DMS53 (cell line): ENCODE measurements around the gene LAMP1.
A peak's percentile ranks its signal among the peaks of the same experiment; 100 is the strongest.
"Not testable (repeated sequence)": the region's sequence is repeated elsewhere in the genome, so short reads cannot be mapped to it uniquely, and the experiment has no call there.

ENCODE experiments used
- DNase-seq: peaks from one replicate; lab custom pipeline; 2025; lab: John Stamatoyannopoulos, UW

LAMP1 gene

DNA sequence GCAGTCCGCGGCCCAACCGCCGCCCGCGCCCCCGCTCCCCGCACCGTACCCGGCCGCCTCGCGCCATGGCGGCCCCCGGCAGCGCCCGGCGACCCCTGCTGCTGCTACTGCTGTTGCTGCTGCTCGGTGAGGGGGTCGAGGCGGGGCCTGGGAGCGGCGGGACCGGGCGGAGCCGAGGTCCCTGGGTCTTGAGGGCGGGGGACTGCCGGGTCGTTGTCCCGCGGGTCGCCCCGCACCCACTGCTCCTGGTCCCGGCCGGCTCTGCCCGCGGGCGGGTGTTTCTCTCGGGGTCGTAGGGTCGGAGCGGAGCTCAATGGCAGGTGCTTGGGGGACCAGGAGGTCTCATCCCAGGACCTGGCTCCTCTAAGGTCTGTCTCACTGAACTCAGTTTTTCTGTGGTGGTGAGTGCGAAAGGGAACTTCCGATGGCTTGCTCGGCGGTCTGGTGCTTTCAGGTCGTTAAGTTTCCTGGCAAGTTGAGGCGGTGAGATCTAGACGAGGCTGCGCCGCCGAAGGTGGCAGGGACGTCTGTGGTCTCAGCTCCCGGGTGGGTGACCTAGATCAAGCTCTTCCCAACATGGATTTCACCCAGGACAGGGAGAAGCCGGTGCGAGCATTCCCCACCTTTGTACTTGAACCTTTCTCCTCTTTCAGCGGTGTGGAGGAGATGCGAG is 467 bp downstream of the LAMP1 start:
- peak; percentile 15 for DNase-seq

DNA sequence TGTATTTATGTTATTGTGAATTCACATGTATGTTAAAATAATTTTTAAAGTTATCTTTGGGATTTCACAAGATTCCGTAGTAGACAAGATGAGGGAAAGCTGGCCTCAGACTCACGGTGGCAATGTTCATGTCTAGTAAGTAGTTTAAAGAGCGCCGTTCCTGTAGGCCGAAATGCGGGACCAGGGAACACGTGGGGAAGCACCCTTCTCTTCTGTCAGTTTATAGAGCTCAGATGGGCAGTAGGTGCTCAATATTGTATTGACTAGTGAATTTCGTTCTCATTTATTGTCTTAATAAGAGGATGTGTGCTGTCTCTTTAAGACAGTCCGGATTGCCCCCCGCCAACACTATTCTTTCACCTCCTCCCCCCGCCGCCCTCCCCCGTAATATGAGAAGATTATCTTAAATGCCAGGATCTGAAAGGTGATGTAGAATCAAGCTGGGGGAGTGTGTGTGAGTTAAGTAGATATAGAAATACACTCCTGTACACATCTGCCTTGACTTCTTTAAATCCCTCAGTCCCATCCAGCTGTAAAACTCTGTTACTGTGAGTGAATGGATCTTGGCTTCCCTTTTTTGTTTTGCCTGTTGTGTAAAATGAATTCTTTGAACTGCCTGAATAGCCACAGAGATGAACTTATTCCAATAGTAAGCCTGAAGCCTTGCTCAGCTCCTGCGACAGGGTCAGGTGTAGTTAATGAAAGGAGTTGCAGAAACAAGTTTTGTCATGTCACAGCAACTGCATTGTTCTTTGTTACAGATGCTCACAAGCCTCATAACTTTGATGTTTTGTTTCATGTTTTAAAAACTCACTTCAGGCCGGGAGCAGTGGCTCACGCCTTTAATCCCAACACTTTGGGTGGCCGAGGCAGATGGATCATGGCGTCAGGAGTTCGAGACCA is 1.3 kb downstream of the LAMP1 start:
- no peak for DNase-seq

DNA sequence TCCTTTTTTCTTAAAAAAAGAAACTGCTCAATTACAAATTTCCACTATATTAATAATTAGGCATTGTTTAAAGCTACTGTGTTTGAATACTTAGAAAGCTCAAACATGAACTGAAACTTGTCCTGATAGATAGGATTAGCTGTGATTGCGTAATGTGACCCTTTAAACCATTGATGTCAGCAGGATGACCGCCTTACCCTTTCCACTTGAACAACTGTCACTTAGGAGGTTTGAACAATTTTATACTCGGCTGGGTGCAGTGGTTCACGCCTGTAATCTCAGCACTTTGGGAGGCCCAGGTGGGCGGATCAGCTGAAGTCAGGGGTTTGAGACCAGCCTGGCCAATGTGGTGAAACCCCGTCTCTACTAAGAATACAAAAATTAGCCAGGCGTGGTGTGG is 2.9 kb downstream of the LAMP1 start:
- no peak for DNase-seq

DNA sequence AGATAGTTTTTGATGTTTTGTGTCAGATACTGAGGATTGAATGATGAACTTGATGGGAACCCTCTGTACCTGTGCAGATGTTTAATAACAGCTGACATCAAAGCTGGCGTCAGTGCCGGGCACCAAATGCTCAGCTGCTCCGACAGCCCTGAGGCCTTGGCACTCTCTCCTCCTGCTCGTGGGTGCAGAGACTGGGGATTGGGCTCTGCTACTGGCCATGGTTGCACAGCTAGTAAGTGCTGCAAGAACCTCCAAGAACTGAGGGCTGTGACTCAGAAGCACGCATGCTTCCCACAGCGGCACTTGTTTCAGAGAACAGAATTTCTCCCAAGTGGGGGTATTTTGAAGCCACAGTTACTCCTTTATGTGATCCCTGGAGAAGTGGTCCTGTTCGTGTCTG is 5.9 kb downstream of the LAMP1 start:
- DNase-seq, result no peak

DNA sequence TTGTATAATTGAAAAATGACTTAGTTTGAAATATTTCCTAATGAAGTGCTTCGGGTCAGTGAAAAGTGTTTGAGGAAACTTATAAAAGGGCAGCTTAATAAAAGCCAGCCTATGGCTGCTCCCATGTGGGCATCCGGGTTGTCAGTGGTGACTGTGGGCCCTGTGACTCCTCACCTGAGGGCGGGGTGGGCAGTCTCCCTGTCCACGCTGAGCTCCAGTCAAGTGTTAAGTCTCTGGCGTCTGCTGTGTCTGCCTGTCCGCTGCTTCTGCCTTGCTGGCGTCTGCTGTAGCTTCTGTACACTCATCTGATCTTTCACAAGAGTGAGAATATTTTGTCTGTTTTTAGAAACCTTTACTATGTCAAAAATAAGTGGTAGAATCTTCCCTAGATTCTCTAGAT is 7.1 kb downstream of the LAMP1 start:
- DNase-seq, result no peak

DNA sequence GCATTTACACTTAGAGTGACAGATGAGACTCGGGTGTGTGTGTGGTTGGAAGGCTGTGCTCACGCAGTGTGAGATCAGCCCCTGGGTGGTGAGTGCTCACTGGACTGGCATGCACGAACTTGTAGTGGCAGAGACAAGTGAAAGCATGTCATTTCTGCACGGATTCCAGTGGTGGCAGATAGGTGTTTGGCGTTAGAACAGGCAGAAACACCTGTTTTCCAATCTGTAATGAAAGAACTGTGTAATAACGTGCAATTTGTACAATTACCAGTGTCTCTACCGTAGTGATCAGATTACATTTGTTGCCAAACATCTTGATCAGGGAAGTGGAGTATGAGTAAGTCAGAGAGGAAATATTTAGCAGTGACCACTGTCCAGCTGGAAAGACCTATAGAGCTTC is 8.2 kb downstream of the LAMP1 start:
- no peak for DNase-seq

DNA sequence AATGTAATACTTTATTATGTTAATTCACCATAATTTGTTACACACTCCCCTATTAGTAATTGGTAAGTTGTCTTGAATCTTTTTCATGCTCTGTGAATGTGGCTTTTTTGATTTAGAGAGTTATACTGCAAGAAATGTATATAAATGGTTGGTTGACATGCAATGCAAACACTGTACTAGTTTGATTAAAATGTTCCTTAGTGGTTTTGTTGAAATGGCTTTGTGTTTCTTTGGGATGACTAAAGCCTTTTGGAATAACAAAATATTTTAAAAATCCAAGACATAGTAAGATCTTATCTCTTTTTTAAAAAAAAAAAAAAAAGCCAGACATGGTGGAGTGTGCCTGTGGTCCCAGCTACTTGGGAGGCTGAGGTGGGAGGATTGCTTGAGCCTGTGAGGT is 10.5 kb downstream of the LAMP1 start:
- no peak for DNase-seq

DNA sequence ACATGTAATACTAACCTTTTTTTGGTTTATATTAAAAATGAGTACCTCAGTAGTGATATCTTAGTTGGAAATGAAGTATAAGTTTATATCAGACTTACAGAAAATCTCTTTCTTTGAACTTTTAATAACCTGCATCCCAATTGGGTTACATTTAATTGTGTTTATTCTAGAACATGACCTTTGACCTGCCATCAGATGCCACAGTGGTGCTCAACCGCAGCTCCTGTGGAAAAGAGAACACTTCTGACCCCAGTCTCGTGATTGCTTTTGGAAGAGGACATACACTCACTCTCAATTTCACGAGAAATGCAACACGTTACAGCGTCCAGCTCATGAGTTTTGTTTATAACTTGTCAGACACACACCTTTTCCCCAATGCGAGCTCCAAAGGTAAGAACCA is 12.4 kb downstream of the LAMP1 start:
- no peak for DNase-seq

DNA sequence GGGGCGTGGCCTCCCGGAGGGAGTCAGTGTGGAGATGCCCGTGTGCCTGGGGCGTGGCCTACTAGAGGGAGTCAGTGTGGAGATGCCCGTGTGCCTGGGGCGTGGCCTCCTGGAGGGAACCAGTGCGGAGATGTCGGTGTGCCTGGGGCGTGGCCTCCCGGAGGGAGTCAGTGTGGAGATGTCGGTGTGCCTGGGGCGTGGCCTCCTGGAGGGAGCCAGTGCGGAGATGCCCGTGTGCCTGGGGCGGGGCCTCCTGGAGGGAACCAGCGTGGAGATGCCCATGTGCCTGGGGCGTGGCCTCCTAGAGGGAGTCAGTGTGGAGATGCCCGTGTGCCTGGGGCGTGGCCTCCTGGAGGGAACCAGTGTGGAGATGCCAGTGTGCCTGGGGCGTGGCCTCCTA is 17.1 kb downstream of the LAMP1 start:
- not testable (repeated sequence) for DNase-seq

DNA sequence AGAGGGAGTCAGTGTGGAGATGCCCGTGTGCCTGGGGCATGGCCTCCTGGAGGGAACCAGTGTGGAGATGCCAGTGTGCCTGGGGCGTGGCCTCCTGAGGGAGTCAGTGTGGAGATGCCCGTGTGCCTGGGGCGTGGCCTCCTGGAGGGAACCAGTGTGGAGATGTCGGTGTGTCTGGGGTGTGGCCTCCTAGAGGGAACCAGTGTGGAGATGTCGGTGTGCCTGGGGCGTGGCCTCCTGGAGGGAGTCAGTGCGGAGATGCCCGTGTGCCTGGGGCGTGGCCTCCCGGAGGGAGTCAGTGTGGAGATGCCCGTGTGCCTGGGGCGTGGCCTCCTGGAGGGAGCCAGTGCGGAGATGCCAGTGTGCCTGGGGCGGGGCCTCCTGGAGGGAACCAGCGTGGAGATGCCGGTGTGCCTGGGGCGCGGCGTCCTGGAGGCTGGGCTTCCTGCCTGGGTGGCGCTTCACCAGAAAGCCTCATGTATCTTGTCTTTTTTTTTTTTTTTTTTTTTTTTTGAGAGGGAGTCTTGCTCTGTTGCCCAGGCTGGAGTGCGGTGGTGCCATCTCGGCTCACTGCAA is 17.9 kb downstream of the LAMP1 start:
- DNase-seq, result not testable (repeated sequence)

DNA sequence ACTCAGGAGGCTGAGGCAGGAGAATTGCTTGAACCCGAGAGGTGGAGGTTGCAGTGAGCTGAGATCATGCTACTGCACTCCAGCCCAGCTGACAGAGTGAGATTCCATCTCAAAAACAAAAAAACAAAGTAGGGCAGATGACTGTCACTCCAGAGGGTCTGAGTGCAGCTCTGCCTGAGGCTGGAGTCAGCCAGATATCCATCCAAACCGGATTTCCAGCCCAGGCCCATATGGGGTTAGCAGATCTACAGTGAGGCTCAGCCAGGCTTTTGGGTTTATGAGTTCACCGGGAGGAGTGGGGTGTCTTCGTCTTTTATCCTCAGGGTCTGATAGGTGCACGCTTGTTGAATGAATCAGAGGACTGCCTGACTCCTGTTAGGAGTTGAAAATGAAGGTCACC is 19.0 kb downstream of the LAMP1 start:
- no peak for DNase-seq

DNA sequence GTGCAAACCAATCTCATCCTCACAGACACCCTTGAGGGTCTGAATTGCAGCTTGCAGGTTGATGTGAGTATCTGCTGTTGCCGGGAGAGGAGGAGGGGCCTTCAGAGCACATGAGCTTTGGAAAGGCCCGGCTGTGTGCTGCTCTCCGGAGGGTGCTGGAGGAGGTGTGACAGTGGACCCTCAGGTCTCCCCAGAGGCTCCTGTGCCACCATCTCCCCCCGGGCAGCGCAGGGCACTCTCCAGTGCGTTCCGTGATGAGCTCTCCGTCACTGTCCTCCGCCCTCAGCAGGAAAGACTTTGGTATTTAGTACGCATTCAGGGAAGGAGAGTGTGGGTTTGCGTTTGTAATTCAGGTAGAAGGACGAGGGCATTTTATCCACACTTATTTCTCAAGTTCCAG is 20.0 kb downstream of the LAMP1 start:
- DNase-seq, result no peak

DNA sequence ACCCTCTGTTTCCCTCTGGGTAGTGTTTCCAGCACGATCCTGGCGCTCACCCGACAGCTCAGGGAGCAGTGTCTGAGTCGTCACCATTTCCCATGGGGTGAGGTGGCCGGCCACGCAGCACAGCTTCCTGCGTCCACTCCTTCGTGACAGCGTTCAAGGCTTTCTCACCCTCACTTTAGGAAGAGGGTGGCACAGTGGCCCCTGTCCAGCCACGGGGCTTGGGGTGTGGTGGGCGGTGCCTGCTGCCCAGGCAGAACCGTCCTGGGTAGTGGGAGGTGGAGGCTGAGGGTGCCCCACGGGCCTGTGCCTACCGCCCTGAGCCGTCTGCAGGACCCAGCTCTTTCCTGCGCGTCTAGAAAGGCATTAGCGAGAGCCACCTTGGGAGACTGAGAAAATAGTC is 21.9 kb downstream of the LAMP1 start:
- DNase-seq, result no peak

DNA sequence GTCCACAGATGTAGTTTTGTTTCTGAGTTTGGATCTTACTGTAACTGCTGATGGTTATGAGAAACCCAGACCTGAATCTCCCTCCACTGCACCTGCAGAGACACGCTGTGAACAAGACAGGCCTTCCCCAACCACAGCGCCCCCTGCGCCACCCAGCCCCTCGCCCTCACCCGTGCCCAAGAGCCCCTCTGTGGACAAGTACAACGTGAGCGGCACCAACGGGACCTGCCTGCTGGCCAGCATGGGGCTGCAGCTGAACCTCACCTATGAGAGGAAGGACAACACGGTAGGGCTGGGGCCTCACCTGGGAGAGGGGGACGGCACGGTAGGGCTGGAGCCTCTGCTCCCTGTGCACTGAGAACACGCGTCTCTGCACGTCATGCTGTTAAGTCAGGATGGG is 22.3 kb downstream of the LAMP1 start:
- no peak for DNase-seq

DNA sequence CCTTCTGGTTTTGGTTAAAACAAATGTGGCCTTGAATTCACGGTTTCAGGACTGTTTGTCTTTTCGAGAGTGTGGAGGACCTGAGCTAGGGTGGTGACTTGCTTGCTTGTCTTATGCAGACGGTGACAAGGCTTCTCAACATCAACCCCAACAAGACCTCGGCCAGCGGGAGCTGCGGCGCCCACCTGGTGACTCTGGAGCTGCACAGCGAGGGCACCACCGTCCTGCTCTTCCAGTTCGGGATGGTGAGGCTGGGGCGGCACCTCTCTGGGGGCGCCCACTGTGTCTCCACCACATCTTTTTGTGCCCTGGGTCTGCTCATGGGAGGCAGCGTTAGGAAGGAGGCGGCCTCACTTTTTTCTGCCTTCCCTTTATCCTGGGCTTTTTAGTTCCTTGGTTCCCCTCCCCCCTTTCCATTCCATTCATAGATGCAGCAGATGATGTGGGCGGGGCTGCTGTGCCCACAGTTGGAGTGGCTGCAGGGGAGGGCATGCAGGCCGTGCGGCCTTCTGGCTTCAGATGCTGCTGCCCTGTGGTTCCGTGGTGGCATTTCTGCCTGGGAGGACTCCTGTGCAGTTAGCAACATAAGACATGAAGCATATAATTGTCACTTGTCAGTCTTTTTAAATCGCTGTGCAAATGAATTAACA is 23.3 kb downstream of the LAMP1 start:
- no peak for DNase-seq

DNA sequence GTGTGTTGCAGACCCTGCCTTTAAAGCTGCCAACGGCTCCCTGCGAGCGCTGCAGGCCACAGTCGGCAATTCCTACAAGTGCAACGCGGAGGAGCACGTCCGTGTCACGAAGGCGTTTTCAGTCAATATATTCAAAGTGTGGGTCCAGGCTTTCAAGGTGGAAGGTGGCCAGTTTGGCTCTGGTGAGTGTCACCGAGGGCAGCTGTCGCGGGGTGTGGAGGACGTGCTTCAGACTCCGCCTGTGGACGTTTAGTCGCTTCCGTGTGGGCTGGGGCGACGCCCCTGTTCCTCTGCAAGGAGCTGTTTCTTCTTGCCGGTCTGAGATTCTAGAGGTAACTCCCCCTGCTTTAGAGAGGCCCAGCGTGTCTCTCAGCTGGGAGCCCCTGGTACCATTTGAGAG is 24.5 kb downstream of the LAMP1 start:
- DNase-seq, result no peak

DNA sequence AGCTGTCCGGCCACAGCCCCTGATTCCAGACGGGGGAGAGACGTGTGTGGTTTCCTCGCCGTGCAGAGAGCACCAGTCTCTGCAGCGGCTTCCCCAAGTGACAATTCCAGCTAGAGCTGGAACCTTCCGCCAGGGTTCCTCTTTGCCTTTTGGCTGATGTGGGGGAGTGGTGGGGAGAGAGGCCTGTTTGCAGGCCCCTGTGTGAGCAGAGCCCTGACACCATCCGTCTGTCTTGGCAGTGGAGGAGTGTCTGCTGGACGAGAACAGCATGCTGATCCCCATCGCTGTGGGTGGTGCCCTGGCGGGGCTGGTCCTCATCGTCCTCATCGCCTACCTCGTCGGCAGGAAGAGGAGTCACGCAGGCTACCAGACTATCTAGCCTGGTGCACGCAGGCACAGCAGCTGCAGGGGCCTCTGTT is 25.0 kb downstream of the LAMP1 start:
- DNase-seq, result no peak

DNA sequence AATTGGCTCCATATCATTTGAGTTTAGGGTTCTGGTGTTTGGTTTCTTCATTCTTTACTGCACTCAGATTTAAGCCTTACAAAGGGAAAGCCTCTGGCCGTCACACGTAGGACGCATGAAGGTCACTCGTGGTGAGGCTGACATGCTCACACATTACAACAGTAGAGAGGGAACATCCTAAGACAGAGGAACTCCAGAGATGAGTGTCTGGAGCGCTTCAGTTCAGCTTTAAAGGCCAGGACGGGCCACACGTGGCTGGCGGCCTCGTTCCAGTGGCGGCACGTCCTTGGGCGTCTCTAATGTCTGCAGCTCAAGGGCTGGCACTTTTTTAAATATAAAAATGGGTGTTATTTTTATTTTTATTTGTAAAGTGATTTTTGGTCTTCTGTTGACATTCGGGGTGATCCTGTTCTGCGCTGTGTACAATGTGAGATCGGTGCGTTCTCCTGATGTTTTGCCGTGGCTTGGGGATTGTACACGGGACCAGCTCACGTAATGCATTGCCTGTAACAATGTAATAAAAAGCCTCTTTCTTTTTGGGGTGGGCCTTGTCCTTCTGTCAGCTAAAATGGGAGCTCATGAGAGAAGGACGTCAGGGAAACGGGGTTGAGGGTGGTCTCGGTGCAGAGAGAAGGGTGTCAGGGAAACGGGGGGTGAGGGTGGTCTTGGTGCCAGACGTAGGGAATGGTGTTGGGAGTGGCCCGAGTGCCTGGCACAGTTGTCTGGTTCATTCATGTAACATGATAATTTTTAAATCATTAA is 26.0 kb downstream of the LAMP1 start:
- no peak for DNase-seq

DNA sequence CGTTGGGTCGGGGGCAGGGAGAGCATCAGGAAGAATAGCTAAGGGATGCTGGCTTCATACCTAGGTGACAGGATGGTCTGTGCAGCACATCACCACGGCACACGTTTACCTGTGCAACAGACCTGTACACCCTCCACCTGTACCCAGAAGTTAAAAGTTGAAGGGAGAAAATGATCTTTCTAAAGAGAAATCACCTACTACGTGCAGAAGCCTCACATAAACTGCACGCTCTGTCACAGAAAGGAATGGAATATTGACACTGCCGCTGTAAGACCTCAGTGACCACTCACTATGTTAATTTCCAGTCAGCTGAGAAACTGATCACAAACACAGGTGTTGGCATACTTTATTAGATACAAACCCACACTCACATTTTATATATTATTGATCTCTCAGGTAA is 26.8 kb downstream of the LAMP1 start:
- DNase-seq, result no peak

DNA sequence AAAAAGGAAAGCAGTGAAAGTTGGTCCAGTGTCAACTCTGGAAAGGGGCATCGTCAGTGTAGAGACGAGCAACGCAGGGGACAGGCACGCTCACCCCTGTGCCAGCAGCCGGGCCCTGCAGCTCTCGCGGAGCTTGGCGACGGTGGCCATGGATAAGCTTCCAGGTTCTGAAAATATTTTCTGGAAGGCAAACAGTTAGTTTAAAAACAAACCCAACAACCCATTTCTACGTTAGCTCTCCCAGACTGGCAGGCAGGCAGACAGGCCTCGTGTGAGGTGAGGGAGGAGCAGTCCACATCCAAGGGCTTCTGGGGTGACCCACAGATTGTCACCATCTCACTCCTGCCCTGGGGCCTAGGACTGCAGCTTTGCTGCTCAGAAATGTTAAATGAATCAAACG is 27.4 kb downstream of the LAMP1 start:
- DNase-seq, result no peak

DNA sequence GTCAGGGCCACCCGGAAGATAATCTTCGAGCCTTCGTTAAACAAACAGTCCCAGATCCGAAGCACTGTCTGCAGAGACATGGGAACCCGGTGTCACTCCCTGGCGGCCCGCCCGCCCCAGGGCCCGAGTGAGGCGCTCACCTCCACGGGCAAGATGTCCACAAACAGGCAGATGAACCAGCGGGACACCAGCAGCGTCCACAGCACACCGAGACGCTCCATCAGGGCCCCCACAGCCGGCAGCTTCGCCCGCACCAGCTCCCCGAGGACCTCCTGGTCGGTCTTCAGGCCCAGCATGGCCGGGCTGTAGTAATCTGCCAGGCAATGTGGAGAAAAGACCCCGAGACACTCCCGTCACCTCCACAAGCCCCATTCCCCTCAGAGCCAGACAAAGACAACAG is 28.7 kb downstream of the LAMP1 start:
- no peak for DNase-seq

DNA sequence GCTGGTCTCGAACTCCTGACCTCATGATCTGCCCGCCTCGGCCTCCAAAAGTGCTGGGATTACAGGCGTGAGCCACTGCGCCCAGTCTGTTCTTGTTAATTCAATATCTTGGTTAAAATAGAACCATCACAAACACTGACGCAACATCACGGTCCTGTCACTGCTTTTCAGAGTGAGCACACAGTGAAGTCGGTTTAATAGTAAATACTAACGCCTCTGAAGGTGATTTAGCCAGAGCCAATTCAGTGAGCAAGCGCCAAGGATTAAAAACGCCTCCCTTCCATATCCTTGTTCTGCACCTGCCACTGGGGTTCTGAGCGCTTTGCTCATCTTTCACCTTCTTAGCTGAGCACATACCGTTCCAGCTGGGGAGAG is 30.3 kb downstream of the LAMP1 start:
- peak; percentile 31 for DNase-seq
